ENCODE results near the gene ATP9A.

The ATP9A gene

DNA sequence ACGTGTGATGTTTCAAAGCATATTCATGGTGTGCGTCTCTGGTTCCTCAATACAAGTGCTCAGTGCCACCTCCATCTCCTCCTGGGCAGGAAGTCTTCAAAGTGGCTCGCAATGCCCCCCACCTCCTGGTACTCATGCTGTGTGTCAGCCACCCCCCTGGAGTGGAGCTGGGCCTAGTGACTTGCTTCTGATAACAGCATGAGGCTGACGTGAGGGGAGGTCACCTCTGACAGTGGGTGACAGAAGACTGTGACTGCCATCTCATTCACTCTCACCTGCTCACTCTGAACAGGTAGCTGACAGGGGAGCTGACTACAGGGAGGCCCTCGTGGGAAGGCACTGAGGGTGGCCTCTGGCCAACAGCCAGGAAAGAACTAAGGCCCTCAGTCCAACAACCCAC lies 133.3 kb downstream of the ATP9A start:
- in situ Hi-C loops (cut with MboI; ENCODE audit: low sequenced_read_pairs), result loop anchor here (25.0 kb wide), 1 partner anchor 452 kb away; no protein-coding TSS in a partner anchor

GRCh38 chr20:51634257-51634656 lies 133.9 kb downstream of the ATP9A start:
- in situ Hi-C loops (cut with MboI; ENCODE audit: low sequenced_read_pairs), result loop anchor here (25.0 kb wide), 1 partner anchor 453 kb away; no protein-coding TSS in a partner anchor

DNA sequence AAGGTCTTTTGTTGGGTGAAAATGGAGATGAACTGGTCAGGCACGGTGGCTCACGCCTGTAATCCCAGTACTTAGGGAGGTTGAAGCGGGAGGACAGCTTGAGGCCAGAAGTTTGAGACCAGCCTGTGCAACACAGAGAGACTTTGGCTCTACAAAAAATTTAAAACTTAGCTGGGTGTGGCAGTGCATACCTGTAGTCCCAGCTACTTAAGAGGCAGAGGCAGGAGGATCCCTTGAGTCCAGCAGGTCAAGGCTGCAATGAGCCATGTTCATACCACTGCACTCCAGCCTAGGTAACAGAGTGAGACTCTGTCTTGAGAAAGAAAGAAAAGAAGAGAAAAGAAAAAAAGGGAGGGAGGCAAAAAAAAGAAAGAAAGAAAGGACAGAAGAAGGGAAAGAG lies 134.8 kb downstream of the ATP9A start:
- in situ Hi-C loops (cut with MboI; ENCODE audit: low sequenced_read_pairs), result loop anchor here (25.0 kb wide), 1 partner anchor 454 kb away; no protein-coding TSS in a partner anchor

- in situ Hi-C loops (cut with MboI; ENCODE audit: low sequenced_read_pairs), result loop anchor here (25.0 kb wide), 1 partner anchor 455 kb away; no protein-coding TSS in a partner anchor
Measured at GRCh38 chr20:51631953-51632352, 136.2 kb downstream of the ATP9A start.

- in situ Hi-C loops (cut with MboI; ENCODE audit: low sequenced_read_pairs), result loop anchor here (25.0 kb wide), 1 partner anchor 456 kb away; no protein-coding TSS in a partner anchor
Measured at GRCh38 chr20:51631011-51631950, 136.9 kb downstream of the ATP9A start.

GRCh38 chr20:51629399-51630058 lies 138.7 kb downstream of the ATP9A start:
- in situ Hi-C loops (cut with MboI; ENCODE audit: low sequenced_read_pairs), result loop anchor here (10.0 to 25.0 kb wide), 2 partner anchors 255 to 458 kb away; no protein-coding TSS in a partner anchor

GRCh38 chr20:51628533-51629398 lies 139.4 kb downstream of the ATP9A start:
- in situ Hi-C loops (cut with MboI; ENCODE audit: low sequenced_read_pairs), result loop anchor here (10.0 to 25.0 kb wide), 2 partner anchors 254 to 459 kb away; no protein-coding TSS in a partner anchor

- in situ Hi-C loops (cut with MboI; ENCODE audit: low sequenced_read_pairs), result loop anchor here (10.0 to 25.0 kb wide), 2 partner anchors 253 to 460 kb away; no protein-coding TSS in a partner anchor
Measured at GRCh38 chr20:51627586-51627985, 140.6 kb downstream of the ATP9A start.

DNA sequence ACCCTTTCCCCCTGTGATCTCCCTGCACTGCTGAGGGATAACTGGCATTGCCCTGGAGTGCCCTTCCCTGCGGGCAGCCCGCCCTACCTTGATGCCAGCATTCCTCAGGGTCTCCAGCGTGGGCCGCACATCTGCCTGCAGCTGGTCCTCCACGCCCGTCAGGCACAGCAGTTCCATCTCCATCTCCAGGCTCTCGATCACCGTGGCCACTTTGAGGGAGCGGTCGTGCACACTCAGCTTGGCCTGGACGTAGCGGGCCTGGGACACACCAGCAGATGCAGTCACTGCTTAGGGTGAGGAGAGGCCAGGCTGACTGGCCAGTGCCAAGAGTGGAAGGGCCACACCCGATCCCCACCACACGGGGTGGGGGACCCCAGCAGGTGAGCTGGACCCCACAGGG lies 143.1 kb downstream of the ATP9A start:
- in situ Hi-C loops (cut with MboI; ENCODE audit: low sequenced_read_pairs), result loop anchor here (10.0 to 25.0 kb wide), 2 partner anchors 250 to 462 kb away; no protein-coding TSS in a partner anchor

DNA sequence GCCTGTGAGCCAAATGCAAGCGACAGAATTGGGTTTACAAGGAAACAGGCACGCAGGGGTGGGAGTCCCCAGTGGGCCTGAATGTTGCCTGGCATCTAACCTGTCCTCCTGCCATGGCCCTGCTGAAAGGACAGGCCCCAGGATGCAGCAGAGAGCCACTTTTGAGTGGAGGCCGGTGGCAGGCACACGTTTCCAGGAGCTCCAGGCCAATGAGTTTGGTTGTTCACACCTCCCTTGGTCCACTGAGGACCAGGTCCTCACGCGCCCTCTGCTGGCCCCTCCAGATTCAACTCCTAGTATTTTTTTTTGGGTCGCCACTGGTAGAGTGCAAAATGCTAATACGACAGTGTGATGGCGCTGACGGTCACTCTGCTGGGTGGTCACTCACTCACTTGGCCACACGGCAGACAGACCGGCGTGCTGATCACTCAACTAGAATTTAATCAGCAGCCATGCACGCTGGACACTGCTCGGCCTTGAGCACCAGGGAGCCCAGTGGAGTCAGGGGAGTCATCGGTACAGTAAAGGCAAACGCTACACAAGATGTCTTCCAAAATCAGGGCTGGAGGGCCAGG lies 143.9 kb downstream of the ATP9A start:
- in situ Hi-C loops (cut with MboI; ENCODE audit: low sequenced_read_pairs), result loop anchor here (10.0 to 25.0 kb wide), 2 partner anchors 249 to 637 kb away; no protein-coding TSS in a partner anchor

DNA sequence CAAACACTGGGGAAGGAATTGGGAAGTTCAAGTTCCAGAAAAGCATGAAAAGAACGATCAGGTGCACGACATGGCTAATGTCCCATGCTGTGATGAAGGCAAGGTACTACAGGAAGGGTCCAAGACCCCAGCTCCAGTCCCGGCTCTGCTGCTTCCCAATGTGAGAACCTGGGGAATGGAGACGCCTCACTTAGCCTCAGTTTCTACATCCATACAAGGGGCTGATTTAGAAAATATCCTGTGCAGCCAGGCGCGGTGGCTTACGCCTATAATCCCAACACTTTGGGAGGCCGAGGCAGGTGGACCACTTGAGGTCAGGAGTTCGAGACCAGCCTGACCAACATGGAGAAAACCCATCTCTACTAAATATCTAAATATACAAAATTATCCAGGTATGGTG lies 144.9 kb downstream of the ATP9A start:
- in situ Hi-C loops (cut with MboI; ENCODE audit: low sequenced_read_pairs), result loop anchor here (10.0 to 25.0 kb wide), 2 partner anchors 248 to 636 kb away; no protein-coding TSS in a partner anchor

GRCh38 chr20:51622004-51622874 lies 146.0 kb downstream of the ATP9A start:
- in situ Hi-C loops (cut with MboI; ENCODE audit: low sequenced_read_pairs), result loop anchor here (10.0 to 25.0 kb wide), 2 partner anchors 247 to 635 kb away; no protein-coding TSS in a partner anchor

- in situ Hi-C loops (cut with MboI; ENCODE audit: low sequenced_read_pairs), result loop anchor here (10.0 to 25.0 kb wide), 2 partner anchors 246 to 633 kb away; no protein-coding TSS in a partner anchor
Measured at GRCh38 chr20:51620432-51620831, 147.8 kb downstream of the ATP9A start.

- in situ Hi-C loops (cut with MboI; ENCODE audit: low sequenced_read_pairs), result loop anchor here (25.0 kb wide), 1 partner anchor 629 kb away; no protein-coding TSS in a partner anchor
Measured at GRCh38 chr20:51616060-51616459, 152.1 kb downstream of the ATP9A start.

DNA sequence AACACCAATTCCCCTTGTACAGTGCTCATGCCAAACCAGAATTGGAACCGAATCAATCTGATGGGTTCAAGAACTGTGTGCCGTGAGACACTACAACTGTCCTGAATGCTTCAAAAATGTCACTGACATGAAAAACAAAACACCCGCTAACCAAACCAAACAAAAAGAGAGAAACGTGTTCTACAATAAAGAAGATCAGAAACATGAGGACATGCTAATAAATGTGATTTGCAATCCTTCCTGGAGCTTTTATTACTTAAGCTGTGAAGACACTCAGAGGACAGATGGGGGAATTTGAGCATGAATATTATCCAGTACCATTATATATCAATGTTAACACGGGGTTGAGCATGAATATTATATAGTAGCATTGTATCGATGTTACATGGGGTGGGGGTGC lies 153.5 kb downstream of the ATP9A start:
- in situ Hi-C loops (cut with MboI; ENCODE audit: low sequenced_read_pairs), result loop anchor here (25.0 kb wide), 1 partner anchor 627 kb away; no protein-coding TSS in a partner anchor

DNA sequence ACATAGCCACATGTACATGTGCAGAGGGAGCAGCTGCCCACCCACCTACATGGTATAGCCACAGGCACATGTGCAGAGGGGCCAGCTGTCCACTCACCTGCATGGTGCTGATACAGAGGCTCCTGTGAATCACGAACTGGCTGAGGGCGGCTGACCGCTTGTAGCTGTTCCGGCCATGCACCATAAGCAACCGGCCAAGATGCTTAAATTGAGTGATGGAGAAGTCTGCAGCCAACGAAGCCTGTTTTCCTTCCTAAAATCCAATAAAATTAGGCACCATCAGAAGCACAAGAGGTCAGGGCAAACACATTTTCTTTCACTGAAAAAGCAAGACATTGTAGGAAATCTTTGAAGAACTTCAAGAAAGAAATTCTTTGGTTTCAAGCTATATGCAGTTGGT lies 154.6 kb downstream of the ATP9A start:
- in situ Hi-C loops (cut with MboI; ENCODE audit: low sequenced_read_pairs), result loop anchor here (25.0 kb wide), 1 partner anchor 626 kb away; no protein-coding TSS in a partner anchor

- in situ Hi-C loops (cut with MboI; ENCODE audit: low sequenced_read_pairs), result loop anchor here (25.0 kb wide), 1 partner anchor 626 kb away; no protein-coding TSS in a partner anchor
Measured at GRCh38 chr20:51612896-51613295, 155.3 kb downstream of the ATP9A start.

DNA sequence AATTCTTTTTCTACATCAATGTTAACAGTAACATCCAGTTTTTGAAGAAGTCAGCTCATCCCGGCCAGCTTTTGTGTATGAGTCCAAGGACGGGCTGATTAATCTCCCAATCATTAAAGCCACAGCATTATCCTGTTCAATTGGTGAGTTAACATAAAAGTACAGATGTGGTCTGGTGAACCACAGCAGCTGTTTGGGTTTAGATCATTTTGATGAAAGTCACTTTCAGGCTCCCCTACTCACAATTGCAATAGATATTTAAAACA lies 156.6 kb downstream of the ATP9A start:
- in situ Hi-C loops (cut with MboI; ENCODE audit: low sequenced_read_pairs), result loop anchor here (25.0 kb wide), 1 partner anchor 624 kb away; no protein-coding TSS in a partner anchor

Data from HL-60/S4 treated with phorbol 12-myristate 13-acetate at 8.2 ng/mL for 4 days and 3 days (cell line).